ENCODE measurements around the gene AHSP.
"Not testable (repeated sequence)": the region's sequence is repeated elsewhere in the genome, so short reads cannot be mapped to it uniquely, and the experiment has no call there.

Gene AHSP

GRCh38 chr16:31531096-31531495 is 3.4 kb downstream of the AHSP start:
- no peak for DNase-seq (ENCODE audit: low read depth in 2 of 2)

GRCh38 chr16:31532120-31532519 is 4.4 kb downstream of the AHSP start:
- DNase-seq (ENCODE audit: low read depth in 2 of 2): no peak

- no peak for DNase-seq (ENCODE audit: low read depth in 2 of 2)
Observed at GRCh38 chr16:31532896-31533295, 5.2 kb downstream of the AHSP start.

GRCh38 chr16:31535737-31536136 is 8.0 kb downstream of the AHSP start:
- no peak for DNase-seq (ENCODE audit: low read depth in 2 of 2)

- no peak for DNase-seq (ENCODE audit: low read depth in 2 of 2)
Observed at GRCh38 chr16:31536804-31537361, 9.2 kb downstream of the AHSP start.

GRCh38 chr16:31537362-31538242 is 9.9 kb downstream of the AHSP start:
- no peak for DNase-seq (ENCODE audit: low read depth in 2 of 2)

GRCh38 chr16:31538243-31538598 is 10.5 kb downstream of the AHSP start:
- not testable (repeated sequence) for DNase-seq (ENCODE audit: low read depth in 2 of 2)

GRCh38 chr16:31539762-31540161 is 12.1 kb downstream of the AHSP start:
- not testable (repeated sequence) for DNase-seq (ENCODE audit: low read depth in 2 of 2)

GRCh38 chr16:31542763-31543162 is 15.1 kb downstream of the AHSP start:
- DNase-seq (ENCODE audit: low read depth in 2 of 2): no peak

GRCh38 chr16:31561426-31562233 is 33.9 kb downstream of the AHSP start:
- no peak for DNase-seq (ENCODE audit: low read depth in 2 of 2)

GRCh38 chr16:31568577-31569359 is 41.1 kb downstream of the AHSP start:
- DNase-seq (ENCODE audit: low read depth in 2 of 2): no peak

GRCh38 chr16:31569360-31569717 is 41.6 kb downstream of the AHSP start:
- DNase-seq (ENCODE audit: low read depth in 2 of 2): no peak

- no peak for DNase-seq (ENCODE audit: low read depth in 2 of 2)
Observed at GRCh38 chr16:31572821-31573220, 45.1 kb downstream of the AHSP start.

GRCh38 chr16:31574159-31574558 is 46.5 kb downstream of the AHSP start:
- not testable (repeated sequence) for DNase-seq (ENCODE audit: low read depth in 2 of 2)

- DNase-seq (ENCODE audit: low read depth in 2 of 2): no peak
Observed at GRCh38 chr16:31577411-31577810, 49.7 kb downstream of the AHSP start.

Measured in stimulated activated CD8-positive, alpha-beta memory T cell treated with anti-CD3 and anti-CD28 coated beads, Interleukin-2, amount 100 ng/mL, for 1 hour (primary cell).